Neural crest cell (in vitro differentiated cells): ENCODE data around the gene INTS13. TPM values are rescaled to one million over a fixed set of nuclear protein-coding genes. Genes with fewer than 3 reads are reported as not detected.
A peak's percentile ranks its signal among the peaks of the same experiment; 100 is the strongest.

ENCODE experiments used
- DNase-seq: peaks from one replicate; pipeline ENCODE4 v3.0.0; 2021; ENCODE audit warnings: low read depth, mixed read lengths, low spot score
- H3K27ac Mint-ChIP-seq: one replicate; pipeline ENCODE4 v1.8.0; 2021; ENCODE audit warnings: mild to moderate bottlenecking, mixed read lengths; ENCODE audit not compliant: unreplicated experiment
- H3K27me3 Mint-ChIP-seq: 2 replicates; pipeline ENCODE4 v1.8.0; 2021; ENCODE audit warnings: low read depth, mild to moderate bottlenecking, mixed read lengths
- H3K36me3 Mint-ChIP-seq: 2 replicates; pipeline ENCODE4 v1.8.0; 2021; ENCODE audit warnings: low read depth, mild to moderate bottlenecking, mixed read lengths
- H3K4me1 Mint-ChIP-seq: 2 replicates; pipeline ENCODE4 v1.8.0; 2021; ENCODE audit warnings: mixed read lengths
- H3K4me3 Mint-ChIP-seq: one replicate; pipeline ENCODE4 v1.8.0; 2021; ENCODE audit warnings: mild to moderate bottlenecking, mixed read lengths
- H3K9me3 Mint-ChIP-seq: 2 replicates; pipeline ENCODE4 v1.8.0; 2021; ENCODE audit warnings: mixed read lengths
- total RNA-seq: library from RNA; stranded (reverse); gene quantifications from 2 replicates; pipeline ENCODE4 v1.2.1, GENCODE V29; 2021
- TF ChIP-seq, protein P1 (sequence below): fragments of 200-600 bp; sonication (generic); conservative IDR thresholded peaks from 2 replicates; pipeline ENCODE4 v1.5.0; 2021; ENCODE audit warnings: antibody characterized with exemption, mild to moderate bottlenecking

INTS13 gene
- total RNA-seq, 1 donor from 2014 or later: 30.6 TPM

DNA sequence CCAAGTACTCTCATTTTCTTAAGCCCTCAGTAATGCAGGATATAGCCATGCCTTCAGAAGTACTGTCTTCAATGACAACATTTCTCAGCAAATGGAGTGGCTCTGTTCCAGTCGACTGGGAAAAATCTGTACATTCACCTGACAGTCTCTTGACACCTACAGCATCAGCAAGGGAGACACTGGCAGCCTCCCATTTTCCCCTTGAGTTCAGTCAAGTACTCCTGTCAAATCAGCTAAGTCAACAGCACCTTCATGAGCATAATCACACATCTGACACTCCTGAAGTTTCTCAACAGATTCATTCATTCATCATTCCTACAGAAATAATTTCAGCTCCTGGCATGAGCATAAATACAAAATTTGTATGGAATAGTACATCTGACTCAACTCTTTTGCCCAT, 46.1 kb downstream of the INTS13 start:
- no peak overlapping the region for H3K27ac Mint-ChIP-seq
- H3K4me1 Mint-ChIP-seq: no peaks in the 10 kb centered on the region
- H3K36me3 Mint-ChIP-seq: no peaks in the 10 kb centered on the region
- H3K9me3 Mint-ChIP-seq: no peaks in the 10 kb centered on the region
- H3K27me3 Mint-ChIP-seq: no peaks in the 10 kb centered on the region
- DNase-seq: no peak
- TF ChIP-seq, protein P1, sequence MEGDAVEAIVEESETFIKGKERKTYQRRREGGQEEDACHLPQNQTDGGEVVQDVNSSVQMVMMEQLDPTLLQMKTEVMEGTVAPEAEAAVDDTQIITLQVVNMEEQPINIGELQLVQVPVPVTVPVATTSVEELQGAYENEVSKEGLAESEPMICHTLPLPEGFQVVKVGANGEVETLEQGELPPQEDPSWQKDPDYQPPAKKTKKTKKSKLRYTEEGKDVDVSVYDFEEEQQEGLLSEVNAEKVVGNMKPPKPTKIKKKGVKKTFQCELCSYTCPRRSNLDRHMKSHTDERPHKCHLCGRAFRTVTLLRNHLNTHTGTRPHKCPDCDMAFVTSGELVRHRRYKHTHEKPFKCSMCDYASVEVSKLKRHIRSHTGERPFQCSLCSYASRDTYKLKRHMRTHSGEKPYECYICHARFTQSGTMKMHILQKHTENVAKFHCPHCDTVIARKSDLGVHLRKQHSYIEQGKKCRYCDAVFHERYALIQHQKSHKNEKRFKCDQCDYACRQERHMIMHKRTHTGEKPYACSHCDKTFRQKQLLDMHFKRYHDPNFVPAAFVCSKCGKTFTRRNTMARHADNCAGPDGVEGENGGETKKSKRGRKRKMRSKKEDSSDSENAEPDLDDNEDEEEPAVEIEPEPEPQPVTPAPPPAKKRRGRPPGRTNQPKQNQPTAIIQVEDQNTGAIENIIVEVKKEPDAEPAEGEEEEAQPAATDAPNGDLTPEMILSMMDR: no peak
- H3K4me3 Mint-ChIP-seq: no peak overlapping the region

- no peak for DNase-seq
- no peaks in the 10 kb centered on the region for H3K27me3 Mint-ChIP-seq
- TF ChIP-seq, protein P1: no peak
- H3K4me1 Mint-ChIP-seq: no peaks in the 10 kb centered on the region
- no peak overlapping the region for H3K4me3 Mint-ChIP-seq
- no peaks in the 10 kb centered on the region for H3K9me3 Mint-ChIP-seq
- H3K27ac Mint-ChIP-seq: no peak overlapping the region
- no peaks in the 10 kb centered on the region for H3K36me3 Mint-ChIP-seq
These were observed 47.0 kb downstream of the INTS13 start for GRCh38 chr12:26890784-26891183.

- H3K27ac Mint-ChIP-seq: no peak overlapping the region
- H3K9me3 Mint-ChIP-seq: peaks cover 10% of the 10 kb centered on the region
- no peak overlapping the region for H3K4me3 Mint-ChIP-seq
These were observed 52.8 kb downstream of the INTS13 start for GRCh38 chr12:26884765-26885576.

GRCh38 chr12:26880625-26881024, 57.2 kb downstream of the INTS13 start:
- TF ChIP-seq, protein P1: no peak
- no peak for DNase-seq
- no peak overlapping the region for H3K27ac Mint-ChIP-seq
- peaks cover 13% of the 10 kb centered on the region for H3K9me3 Mint-ChIP-seq
- peaks cover 2% of the 10 kb centered on the region for H3K27me3 Mint-ChIP-seq
- H3K4me3 Mint-ChIP-seq: no peak overlapping the region
- H3K36me3 Mint-ChIP-seq: peaks cover 8% of the 10 kb centered on the region
- peaks cover 8% of the 10 kb centered on the region for H3K4me1 Mint-ChIP-seq

More at GRCh38 chr12:26884765-26885576, 52.8 kb downstream of the INTS13 start:
- TF ChIP-seq, protein P1: peak; percentile 100
- Mint-ChIP-seq H3K4me1 (no peaks in the 10 kb centered on the region), H3K36me3 (peaks cover 5% of the 10 kb centered on the region), H3K27me3 (peaks cover 2% of the 10 kb centered on the region)
- peak; percentile 84 for DNase-seq

DNA sequence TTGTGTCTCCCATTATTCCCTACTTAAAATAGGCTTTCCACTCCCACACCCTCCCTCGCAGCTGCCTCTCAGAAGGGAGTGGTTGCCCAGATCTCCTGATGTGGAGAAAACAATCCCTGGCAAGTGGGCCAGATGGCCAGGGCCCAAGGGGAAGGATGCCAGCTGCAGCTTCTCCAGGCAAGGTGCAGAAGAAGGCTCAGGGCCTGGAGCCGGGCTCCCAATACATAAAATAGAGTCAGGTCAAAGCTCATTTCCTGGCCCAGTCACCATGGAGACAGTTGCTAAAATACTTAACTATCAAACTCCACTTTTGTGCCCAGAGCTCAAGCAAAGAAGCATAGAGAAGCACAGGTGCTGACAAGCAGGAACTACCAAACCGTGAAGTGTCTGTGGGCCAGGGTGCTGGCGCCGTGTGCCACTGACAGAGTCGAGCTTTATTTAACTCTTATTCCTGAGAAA, 59.1 kb downstream of the INTS13 start:
- peaks cover 13% of the 10 kb centered on the region for H3K9me3 Mint-ChIP-seq
- no peak overlapping the region for H3K27ac Mint-ChIP-seq
- H3K36me3 Mint-ChIP-seq: peaks cover 8% of the 10 kb centered on the region
- no peak for DNase-seq
- no peak overlapping the region for H3K4me3 Mint-ChIP-seq
- peaks cover 12% of the 10 kb centered on the region for H3K4me1 Mint-ChIP-seq
- TF ChIP-seq, protein P1: no peak
- peaks cover 2% of the 10 kb centered on the region for H3K27me3 Mint-ChIP-seq
